Fibroblast of villous mesenchyme (primary cell): ENCODE results near the gene DLG3. TPM values are rescaled to one million over a fixed set of nuclear protein-coding genes. Genes with fewer than 3 reads are reported as not detected.

Experiments used
- DNase-seq: peaks from one replicate; pipeline ENCODE4 v3.0.0-alpha.2; 2010; ENCODE audit warnings: low read depth
- H3K4me3 ChIP-seq: 2 replicates; pipeline ENCODE4 v1.5.1; 2011; ENCODE audit warnings: low read depth, mild to moderate bottlenecking, low read length
- CTCF ChIP-seq: IDR thresholded peaks from 2 replicates; pipeline ENCODE4 v1.5.1; 2012; ENCODE audit warnings: low read depth, mild to moderate bottlenecking, low read length; ENCODE audit not compliant: insufficient read depth
- small RNA-seq: library from RNA; depleted of rRNA; stranded (forward); fragments of <200 nt; gene quantifications from one replicate; pipeline ENCODE3, GENCODE V24; 2012
- total RNA-seq: library from RNA; depleted of rRNA; stranded (reverse); fragments of >200 nt; gene quantifications from 2 replicates; pipeline ENCODE4 v1.2.3, GENCODE V29; 2012

DLG3 gene
- total RNA-seq, 1 donor = 11.7 TPM

DNA sequence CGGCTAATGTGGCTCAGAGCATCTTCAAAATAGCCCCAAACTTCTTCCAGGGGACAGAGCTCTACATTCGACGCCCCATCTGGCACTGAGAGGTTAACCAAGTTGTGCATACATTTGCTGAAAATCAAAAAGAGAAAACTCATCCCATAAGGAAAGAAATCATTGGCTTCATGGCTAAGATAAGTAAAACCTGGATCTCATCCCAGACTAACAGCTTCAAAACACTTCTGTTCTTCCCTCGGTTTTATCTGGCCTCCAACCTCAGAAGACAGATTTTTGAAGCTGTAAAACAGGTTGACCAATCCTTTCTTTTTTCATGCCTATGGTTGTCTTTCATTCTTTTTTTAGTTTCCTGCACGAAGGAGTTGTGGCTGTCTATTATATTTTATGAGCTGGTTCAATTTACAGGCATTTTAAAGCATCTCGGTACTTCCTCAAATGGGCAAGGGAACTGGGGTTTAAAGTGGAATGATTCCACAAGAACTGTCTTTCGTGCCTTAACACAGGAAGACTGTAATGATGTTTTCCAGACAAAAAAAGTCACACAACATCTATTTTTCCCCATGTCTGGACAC lies 107.6 kb downstream of the DLG3 start:
- peak; percentile 2 for DNase-seq
- no peak for TF ChIP-seq CTCF
- H3K4me3 ChIP-seq = no peak overlapping the region

- no peak for TF ChIP-seq CTCF
- no peak overlapping the region for H3K4me3 ChIP-seq
Measured at GRCh38 chrX:70553516-70553915, 108.9 kb downstream of the DLG3 start.

GRCh38 chrX:70554081-70554480 lies 109.4 kb downstream of the DLG3 start:
- TF ChIP-seq CTCF = peak; percentile 31
- H3K4me3 ChIP-seq = no peak overlapping the region
- peak; percentile 49 for DNase-seq

More at GRCh38 chrX:70553516-70553915, 108.9 kb downstream of the DLG3 start:
- DNase-seq = no peak

GRCh38 chrX:70554523-70554922 lies 109.9 kb downstream of the DLG3 start:
- no peak for TF ChIP-seq CTCF
- peak; percentile 1 for DNase-seq
- H3K4me3 ChIP-seq = no peak overlapping the region

- no peak overlapping the region for H3K4me3 ChIP-seq
- DNase-seq = no peak
Measured at GRCh38 chrX:70554948-70555347, 110.3 kb downstream of the DLG3 start.

More at GRCh38 chrX:70554948-70555347, 110.3 kb downstream of the DLG3 start:
- no peak for TF ChIP-seq CTCF

Small RNA genes within 50 kb of the gene (small RNA-seq; reads per million reads assigned to genes)
- gene RNU4-81P (not detected), gene RNY4P23 (1.5 reads per million, percentile 36 among the genes with 10 or more reads in this experiment)

Other genes starting within 250 kb of the DLG3 start
- not detected in 2 replicates for gene AWAT1, start 210.2 kb upstream of the DLG3 start, total RNA-seq
- not detected in 2 replicates for gene P2RY4, start 184.6 kb upstream of the DLG3 start, total RNA-seq
- not detected in 2 replicates for gene ARR3, start 176.5 kb upstream of the DLG3 start, total RNA-seq
- gene RAB41, start 162.7 kb upstream of the DLG3 start, total RNA-seq = not detected in 2 replicates
- gene PDZD11, start 154.9 kb upstream of the DLG3 start, total RNA-seq = 54.0 and 54.1 TPM in 2 replicates
- gene KIF4A, start 154.7 kb upstream of the DLG3 start, total RNA-seq = 8.1 and 10.8 TPM in 2 replicates
- not detected in 2 replicates for gene GDPD2, start 21.5 kb upstream of the DLG3 start, total RNA-seq